ENCODE measurements around the gene GNPTG.

DNA sequence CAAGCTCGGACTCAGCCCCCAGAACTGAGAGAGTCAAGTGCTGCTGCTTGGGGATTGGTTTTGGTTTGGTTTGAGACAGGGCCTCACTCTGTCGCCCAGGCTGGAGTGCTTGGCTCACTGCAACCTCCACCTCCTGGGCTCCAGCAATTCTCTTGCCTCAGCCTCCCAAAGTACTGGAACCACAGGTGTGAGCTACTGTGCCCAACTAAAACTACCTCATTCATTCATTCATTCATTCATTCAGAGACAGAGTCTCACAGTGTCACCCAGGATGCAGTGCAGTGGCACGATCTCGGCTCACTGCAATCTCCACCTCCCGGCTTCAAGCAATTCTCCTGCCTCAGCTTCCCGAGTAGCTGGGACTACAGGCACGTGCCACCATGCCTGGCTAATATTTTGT is 38.0 kb downstream of the GNPTG start:
- TF ChIP-seq, protein P1, sequence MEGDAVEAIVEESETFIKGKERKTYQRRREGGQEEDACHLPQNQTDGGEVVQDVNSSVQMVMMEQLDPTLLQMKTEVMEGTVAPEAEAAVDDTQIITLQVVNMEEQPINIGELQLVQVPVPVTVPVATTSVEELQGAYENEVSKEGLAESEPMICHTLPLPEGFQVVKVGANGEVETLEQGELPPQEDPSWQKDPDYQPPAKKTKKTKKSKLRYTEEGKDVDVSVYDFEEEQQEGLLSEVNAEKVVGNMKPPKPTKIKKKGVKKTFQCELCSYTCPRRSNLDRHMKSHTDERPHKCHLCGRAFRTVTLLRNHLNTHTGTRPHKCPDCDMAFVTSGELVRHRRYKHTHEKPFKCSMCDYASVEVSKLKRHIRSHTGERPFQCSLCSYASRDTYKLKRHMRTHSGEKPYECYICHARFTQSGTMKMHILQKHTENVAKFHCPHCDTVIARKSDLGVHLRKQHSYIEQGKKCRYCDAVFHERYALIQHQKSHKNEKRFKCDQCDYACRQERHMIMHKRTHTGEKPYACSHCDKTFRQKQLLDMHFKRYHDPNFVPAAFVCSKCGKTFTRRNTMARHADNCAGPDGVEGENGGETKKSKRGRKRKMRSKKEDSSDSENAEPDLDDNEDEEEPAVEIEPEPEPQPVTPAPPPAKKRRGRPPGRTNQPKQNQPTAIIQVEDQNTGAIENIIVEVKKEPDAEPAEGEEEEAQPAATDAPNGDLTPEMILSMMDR (IDR thresholded peaks at IDR 0.05): no peak
- no peak for TF ChIP-seq EP300 (IDR thresholded peaks at IDR 0.05)
